H9 (cell line): ENCODE results near the gene NAA30. TPM values are rescaled to one million over a fixed set of nuclear protein-coding genes. Genes with fewer than 3 reads are reported as not detected.
"Not testable (repeated sequence)": the region's sequence is repeated elsewhere in the genome, so short reads cannot be mapped to it uniquely, and the experiment has no call there.

ENCODE experiments used
- DNase-seq: peaks from one replicate; pipeline ENCODE4 v3.0.0-alpha.2; 2017
- H2AFZ ChIP-seq: one replicate; pipeline ENCODE4 v1.6.1; 2013; ENCODE audit warnings: mild to moderate bottlenecking, low read length, control low read depth, moderate library complexity
- H2AK5ac ChIP-seq: 2 replicates; pipeline ENCODE4 v1.6.1; 2013; ENCODE audit warnings: low read length, control low read depth, mixed read lengths; ENCODE audit not compliant: insufficient read length
- H2BK120ac ChIP-seq: one replicate; pipeline ENCODE4 v1.6.1; 2013; ENCODE audit warnings: low read depth, mild to moderate bottlenecking, low read length, control low read depth, inconsistent platforms; ENCODE audit not compliant: poor library complexity, severe bottlenecking
- H2BK12ac ChIP-seq: 2 replicates; pipeline ENCODE4 v1.6.1; 2013; ENCODE audit warnings: low read length, control low read depth, mixed read lengths, low read depth; ENCODE audit not compliant: insufficient read length
- H2BK15ac ChIP-seq: 2 replicates; pipeline ENCODE4 v1.6.1; 2013; ENCODE audit warnings: low read depth, low read length, control low read depth
- H2BK20ac ChIP-seq: one replicate; pipeline ENCODE4 v1.6.1; 2013; ENCODE audit warnings: low read depth, mild to moderate bottlenecking, low read length, control low read depth, inconsistent platforms; ENCODE audit not compliant: poor library complexity, severe bottlenecking
- H2BK5ac ChIP-seq: 2 replicates; pipeline ENCODE4 v1.6.1; 2013; ENCODE audit warnings: low read length, control low read depth, mixed read lengths; ENCODE audit not compliant: insufficient read length
- H3K14ac ChIP-seq: 2 replicates; pipeline ENCODE4 v1.6.1; 2013; ENCODE audit warnings: low read length, control low read depth; ENCODE audit not compliant: insufficient read depth
- H3K18ac ChIP-seq: 2 replicates; pipeline ENCODE4 v1.6.1; 2013; ENCODE audit warnings: low read depth, mild to moderate bottlenecking, mixed read lengths, low read length, control low read depth; ENCODE audit not compliant: insufficient read length
- H3K23ac ChIP-seq: 2 replicates; pipeline ENCODE4 v1.6.1; 2013; ENCODE audit warnings: low read length, control low read depth, mixed read lengths, low read depth; ENCODE audit not compliant: insufficient read length
- H3K23me2 ChIP-seq: 2 replicates; pipeline ENCODE4 v1.6.1; 2013; ENCODE audit warnings: low read depth, mild to moderate bottlenecking, mixed read lengths, low read length, control low read depth; ENCODE audit not compliant: insufficient read length, poor library complexity, severe bottlenecking
- H3K27ac ChIP-seq: 2 replicates; pipeline ENCODE4 v1.5.1; 2013; ENCODE audit warnings: low read length, control low read depth, mixed read lengths, low read depth; ENCODE audit not compliant: insufficient read length
- H3K27me3 ChIP-seq: 2 replicates; pipeline ENCODE4 v1.6.1; 2013; ENCODE audit warnings: low read length, control low read depth, inconsistent platforms; ENCODE audit not compliant: insufficient read depth
- H3K4ac ChIP-seq: 2 replicates; pipeline ENCODE4 v1.6.1; 2013; ENCODE audit warnings: low read depth, mild to moderate bottlenecking, control low read depth, inconsistent platforms, low read length, moderate library complexity
- H3K4me1 ChIP-seq: 2 replicates; pipeline ENCODE4 v1.6.1; 2013; ENCODE audit warnings: low read length, control low read depth, inconsistent platforms; ENCODE audit not compliant: insufficient read depth
- H3K4me2 ChIP-seq: 2 replicates; pipeline ENCODE4 v1.6.1; 2013; ENCODE audit warnings: low read length, control low read depth, mixed read lengths; ENCODE audit not compliant: insufficient read length, insufficient read depth
- H3K56ac ChIP-seq: 2 replicates; pipeline ENCODE4 v1.6.1; 2013; ENCODE audit warnings: low read depth, mild to moderate bottlenecking, mixed read lengths, low read length, control low read depth; ENCODE audit not compliant: insufficient read length
- H3K79me1 ChIP-seq: 2 replicates; pipeline ENCODE4 v1.6.1; 2013; ENCODE audit warnings: low read depth, mild to moderate bottlenecking, moderate library complexity, low read length, control low read depth, inconsistent platforms; ENCODE audit not compliant: insufficient read depth, poor library complexity, severe bottlenecking
- H3K79me2 ChIP-seq: 2 replicates; pipeline ENCODE4 v1.6.1; 2013; ENCODE audit warnings: low read length, control low read depth, inconsistent platforms; ENCODE audit not compliant: insufficient read depth
- H3K9ac ChIP-seq: 2 replicates; pipeline ENCODE4 v1.6.1; 2013; ENCODE audit warnings: low read length, control low read depth, mixed read lengths; ENCODE audit not compliant: insufficient read length; ENCODE audit errors: extremely low read depth
- H3K9me3 ChIP-seq: one replicate; pipeline ENCODE4 v1.6.1; 2013; ENCODE audit warnings: low read depth, low read length, inconsistent platforms; ENCODE audit not compliant: control insufficient read depth
- H3T11ph ChIP-seq: one replicate; pipeline ENCODE4 v1.6.1; 2013; ENCODE audit warnings: mild to moderate bottlenecking, low read length, control low read depth, inconsistent platforms
- H4K20me1 ChIP-seq: one replicate; pipeline ENCODE4 v1.6.1; 2013; ENCODE audit not compliant: control insufficient read depth, insufficient read length, insufficient read depth
- H4K5ac ChIP-seq: 2 replicates; pipeline ENCODE4 v1.6.1; 2013; ENCODE audit warnings: low read depth, mild to moderate bottlenecking, mixed read lengths, low read length, control low read depth; ENCODE audit not compliant: insufficient read length
- H4K8ac ChIP-seq: replicated peaks from 2 replicates; pipeline ENCODE4 v1.6.1; 2013; ENCODE audit warnings: low read length, control low read depth, mixed read lengths, low read depth; ENCODE audit not compliant: insufficient read length
- H4K91ac ChIP-seq: 2 replicates; pipeline ENCODE4 v1.6.1; 2013; ENCODE audit warnings: low read depth, mild to moderate bottlenecking, moderate library complexity, mixed read lengths, low read length, control low read depth; ENCODE audit not compliant: insufficient read length
- H3K27ac Mint-ChIP-seq, 3 experiments: 2 replicates in 2 of 3; 3 replicates in 1 of 3; pipeline ENCODE4 v1.8.0; 2020 to 2021; ENCODE audit warnings: mixed read lengths in 3 of 3, mild to moderate bottlenecking in 1 of 3, moderate library complexity in 1 of 3
- H3K27me3 Mint-ChIP-seq: 2 replicates; pipeline ENCODE4 v1.8.0; 2021; ENCODE audit warnings: low read depth, mild to moderate bottlenecking, moderate library complexity, mixed read lengths
- H3K36me3 Mint-ChIP-seq, 3 experiments: 2 replicates in 2 of 3; 3 replicates in 1 of 3; pipeline ENCODE4 v1.8.0; 2020 to 2021; ENCODE audit warnings: low read depth in 3 of 3, mixed read lengths in 3 of 3; ENCODE audit not compliant: insufficient read depth in 1 of 3
- H3K4me1 Mint-ChIP-seq, 2 experiments: 2 replicates each; pipeline ENCODE4 v1.8.0; 2020; ENCODE audit warnings: mixed read lengths in 2 of 2
- H3K4me3 Mint-ChIP-seq, 2 experiments: 2 replicates in 1 of 2; 3 replicates in 1 of 2; pipeline ENCODE4 v1.8.0; 2020 to 2021; ENCODE audit warnings: mild to moderate bottlenecking in 2 of 2, mixed read lengths in 2 of 2, moderate library complexity in 1 of 2
- H3K9me3 Mint-ChIP-seq, 2 experiments: 2 replicates in 1 of 2; 3 replicates in 1 of 2; pipeline ENCODE4 v1.8.0; 2020; ENCODE audit warnings: mild to moderate bottlenecking in 2 of 2, mixed read lengths in 2 of 2, moderate library complexity in 1 of 2
- CTCF ChIP-seq: fragments of 200-600 bp; sonication (generic); conservative IDR thresholded peaks from 3 replicates; pipeline ENCODE4 v1.8.0; 2021; ENCODE audit warnings: antibody characterized with exemption, mild to moderate bottlenecking
- WGBS: extraction: QIAGEN DNeasy Blood & Tissue Kit; methylation state at CpG from one replicate; pipeline ENCODE4 v1.1.7; 2013; ENCODE audit warnings: missing lambda C conversion rate, low lambda C conversion rate, mixed read lengths; ENCODE audit not compliant: insufficient read length; ENCODE audit errors: extremely low coverage; 5-methylcytosine and 5-hydroxymethylcytosine counted together
- long read RNA-seq: library from polyadenylated mRNA; unstranded; transcript quantifications from one replicate; pipeline ENCODE4 v2.0.0, GENCODE V29; 2020
- total RNA-seq: library from RNA; stranded (reverse); gene quantifications from 2 replicates; pipeline ENCODE4 v1.2.1, GENCODE V29; 2021

Gene NAA30
- total RNA-seq: 18.3 and 20.9 TPM in 2 replicates
- long read RNA-seq, full-length matches to known transcripts: 3 of 10 reads
- long read RNA-seq, partial matches to known transcripts: 2 of 10 reads
- long read RNA-seq, other reads (novel, unspliced or antisense): 5 of 10 reads

- Mint-ChIP-seq H3K36me3 (peaks cover 0 to 18% (median 6%) of the 10 kb centered on the region in 3 experiments; a peak in 5 of 7 replicates), H3K4me1 (peaks cover 31 to 39% of the 10 kb centered on the region in 2 experiments), H3K9me3 (no peaks in the 10 kb centered on the region), H3K27ac (peak within 1 kb of the TSS; percentile 41 to 68 (median 64); a peak in 5 of 7 replicates), H3K27me3 (peaks cover 13% of the 10 kb centered on the region), H3K4me3 (peak within 1 kb of the TSS; percentile 76 to 86)
- Histone ChIP-seq H3K79me1 (peaks cover 3% of the 10 kb centered on the region), H4K5ac (no peak within 1 kb of the TSS), H4K91ac (no peak within 1 kb of the TSS), H2BK12ac (no peak within 1 kb of the TSS), H3T11ph (no peak within 1 kb of the TSS), H4K8ac (no peak within 1 kb of the TSS), H3K56ac (no peak within 1 kb of the TSS), H2BK5ac (no peak within 1 kb of the TSS), H3K27me3 (no peaks in the 10 kb centered on the region; the same call in 1 of the 2 replicates), H3K23me2 (peaks cover 6% of the 10 kb centered on the region), H3K4me1 (no peaks in the 10 kb centered on the region), H2AK5ac (no peak within 1 kb of the TSS), H3K79me2 (peaks cover 10% of the 10 kb centered on the region; the same call in 1 of the 2 replicates), H3K23ac (no peak within 1 kb of the TSS), H3K4ac (no peak within 1 kb of the TSS), H3K9ac (peak within 1 kb of the TSS; percentile 65), H2BK20ac (no peak within 1 kb of the TSS), H3K18ac (no peak within 1 kb of the TSS), H2AFZ (peak within 1 kb of the TSS; percentile 5), H4K20me1 (no peaks in the 10 kb centered on the region), H3K27ac (no peak within 1 kb of the TSS), H3K4me2 (peak within 1 kb of the TSS; percentile 89), H3K9me3 (no peaks in the 10 kb centered on the region), H2BK15ac (no peak within 1 kb of the TSS), H3K14ac (peak within 1 kb of the TSS; percentile 30), H2BK120ac (no peak within 1 kb of the TSS)
- no CpG with 5 or more reads among the region's 62 CpGs for WGBS
- no peak for TF ChIP-seq CTCF
- DNase-seq: peak; percentile 96
Measured at GRCh38 chr14:57390037-57390805, at the start of gene NAA30. Gene NAA30, plus strand, starts transcription at chr14:57390586. Its CDS starts 372 bp downstream, at chr14:57390958.

GRCh38 chr14:57343545-57344297 lies 46.7 kb upstream of the NAA30 start:
- H3K79me1 ChIP-seq, H3K27me3 ChIP-seq, H3K23me2 ChIP-seq, H4K20me1 ChIP-seq, H3T11ph ChIP-seq, H2BK15ac ChIP-seq, H2BK12ac ChIP-seq, H3K79me2 ChIP-seq, H4K5ac ChIP-seq, H4K91ac ChIP-seq, H3K23ac ChIP-seq, H2BK5ac ChIP-seq, H3K4me2 ChIP-seq, H3K4me1 Mint-ChIP-seq, H3K56ac ChIP-seq, H2AK5ac ChIP-seq, H2BK20ac ChIP-seq, H3K27me3 Mint-ChIP-seq, H3K27ac ChIP-seq, H4K8ac ChIP-seq, H3K4ac ChIP-seq, H2AFZ ChIP-seq, H3K9ac ChIP-seq, H3K18ac ChIP-seq, H3K4me1 ChIP-seq, H2BK120ac ChIP-seq, H3K14ac ChIP-seq, H3K9me3 ChIP-seq: not testable (repeated sequence)
- peak; percentile 33 for DNase-seq
- H3K4me3 Mint-ChIP-seq: peak overlapping the region; percentile 79 to 84
- no CpG with 5 or more reads among the region's 34 CpGs for WGBS
- peak overlapping the region; percentile 91 to 98 (median 93); a peak in 5 of 7 replicates for H3K27ac Mint-ChIP-seq
- H3K36me3 Mint-ChIP-seq: peaks cover 3 to 12% (median 7%) of the 10 kb centered on the region in 3 experiments; a peak in 6 of 7 replicates
- peaks cover 10 to 32% of the 10 kb centered on the region in 2 experiments for H3K9me3 Mint-ChIP-seq
